Bronchus fibroblast of lung (primary cell): ENCODE measurements around the gene PSMD8. TPM values are rescaled to one million over a fixed set of nuclear protein-coding genes. Genes with fewer than 3 reads are reported as not detected.

Source experiments
- total RNA-seq: library from RNA; depleted of rRNA; stranded (reverse); fragments of >200 nt; gene quantifications from 2 replicates; pipeline ENCODE4 v1.2.3, GENCODE V29; 2015

The PSMD8 gene
- total RNA-seq = 414 and 429 TPM in 2 replicates

GRCh38 chr19:38374332-38375097 is at the start of gene PSMD8:
PSMD8 (plus strand) TSS chr19:38374571; CDS start chr19:38374602, 31 bp downstream.

GRCh38 chr19:38387550-38388348 is 13.4 kb downstream of the PSMD8 start, which contains the start of gene GGN:
GGN (minus strand) TSS chr19:38388034; CDS start chr19:38387261, 773 bp downstream.

GRCh38 chr19:38388349-38389100 is 14.2 kb downstream of the PSMD8 start, which contains the start of gene SPRED3:
SPRED3 (plus strand) TSS chr19:38388697; CDS start chr19:38390303, 1,606 bp downstream.

GRCh38 chr19:38402967-38403674 is 28.8 kb downstream of the PSMD8 start, which contains the start of gene FAM98C:
FAM98C (plus strand) TSS chr19:38403093; CDS start chr19:38403154, 61 bp downstream.

GRCh38 chr19:38425810-38426466 is 51.6 kb downstream of the PSMD8 start, which contains the start of gene RASGRP4:
RASGRP4 (minus strand) TSS chr19:38426219; CDS start chr19:38426091, 128 bp downstream.

GRCh38 chr19:38433268-38433733 is 58.9 kb downstream of the PSMD8 start, which contains the start of gene RYR1:
RYR1 (plus strand) TSS chr19:38433691; CDS start chr19:38433830, 139 bp downstream.

Other genes with a start within 250 kb of the PSMD8 start
- 3.5 and 3.6 TPM in 2 replicates for gene DPF1, start 150.3 kb upstream of the PSMD8 start, total RNA-seq
- 6.7 and 7.6 TPM in 2 replicates for gene PPP1R14A, start 118.2 kb upstream of the PSMD8 start, total RNA-seq
- gene SPINT2, start 110.0 kb upstream of the PSMD8 start, total RNA-seq = 3.3 and 4.2 TPM in 2 replicates
- gene C19orf33, start 70.3 kb upstream of the PSMD8 start, total RNA-seq = 8.7 and 21.1 TPM in 2 replicates
- gene YIF1B, start 58.6 kb upstream of the PSMD8 start, total RNA-seq = 126 TPM in 2 replicates
- 3.2 and 3.4 TPM in 2 replicates for gene KCNK6, start 54.7 kb upstream of the PSMD8 start, total RNA-seq
- 0.17 TPM in 1 of 2 replicates, not detected in the other for gene CATSPERG, start 38.7 kb upstream of the PSMD8 start, total RNA-seq
- 0.59 and 2.5 TPM in 2 replicates for gene GGN, start 13.5 kb downstream of the PSMD8 start, total RNA-seq
- 0.84 and 1.5 TPM in 2 replicates for gene SPRED3, start 14.1 kb downstream of the PSMD8 start, total RNA-seq
- gene FAM98C, start 28.5 kb downstream of the PSMD8 start, total RNA-seq = 12.8 and 17.3 TPM in 2 replicates
- gene RASGRP4, start 51.6 kb downstream of the PSMD8 start, total RNA-seq = not detected in 2 replicates
- under 0.01 TPM in 1 of 2 replicates, not detected in the other for gene RYR1, start 59.1 kb downstream of the PSMD8 start, total RNA-seq
- under 0.01 and 0.34 TPM in 2 replicates for gene MAP4K1, start 243.4 kb downstream of the PSMD8 start, total RNA-seq
- gene EIF3K, start 244.6 kb downstream of the PSMD8 start, total RNA-seq = 664 and 711 TPM in 2 replicates